Astrocyte (in vitro differentiated cells and primary cell): ENCODE data around the gene CTTNBP2.

Source experiments
- EZH2 ChIP-seq: IDR thresholded peaks from 2 replicates; pipeline ENCODE4 v1.6.1; 2012; ENCODE audit warnings: mild to moderate bottlenecking, low read length, inconsistent platforms; ENCODE audit not compliant: insufficient read depth
- TF ChIP-seq, protein P1 (sequence below): IDR thresholded peaks from 2 replicates; pipeline ENCODE4 v1.5.1; 2011; ENCODE audit warnings: low read depth, mild to moderate bottlenecking, inconsistent platforms, low read length, moderate library complexity; ENCODE audit not compliant: insufficient read depth

DNA sequence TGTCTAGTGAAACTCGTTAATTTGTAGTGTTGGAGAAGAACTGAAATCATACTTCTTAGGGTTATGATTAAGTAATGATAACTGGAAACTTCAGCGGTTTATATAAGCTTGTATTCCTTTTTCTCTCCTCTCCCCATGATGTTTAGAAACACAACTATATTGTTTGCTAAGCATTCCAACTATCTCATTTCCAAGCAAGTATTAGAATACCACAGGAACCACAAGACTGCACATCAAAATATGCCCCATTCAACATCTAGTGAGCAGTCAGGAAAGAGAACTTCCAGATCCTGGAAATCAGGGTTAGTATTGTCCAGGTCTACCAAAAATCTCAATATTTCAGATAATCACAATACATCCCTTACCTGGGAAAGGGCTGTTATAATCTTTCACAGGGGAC, 205.8 kb downstream of the CTTNBP2 start:
- TF ChIP-seq, protein P1, sequence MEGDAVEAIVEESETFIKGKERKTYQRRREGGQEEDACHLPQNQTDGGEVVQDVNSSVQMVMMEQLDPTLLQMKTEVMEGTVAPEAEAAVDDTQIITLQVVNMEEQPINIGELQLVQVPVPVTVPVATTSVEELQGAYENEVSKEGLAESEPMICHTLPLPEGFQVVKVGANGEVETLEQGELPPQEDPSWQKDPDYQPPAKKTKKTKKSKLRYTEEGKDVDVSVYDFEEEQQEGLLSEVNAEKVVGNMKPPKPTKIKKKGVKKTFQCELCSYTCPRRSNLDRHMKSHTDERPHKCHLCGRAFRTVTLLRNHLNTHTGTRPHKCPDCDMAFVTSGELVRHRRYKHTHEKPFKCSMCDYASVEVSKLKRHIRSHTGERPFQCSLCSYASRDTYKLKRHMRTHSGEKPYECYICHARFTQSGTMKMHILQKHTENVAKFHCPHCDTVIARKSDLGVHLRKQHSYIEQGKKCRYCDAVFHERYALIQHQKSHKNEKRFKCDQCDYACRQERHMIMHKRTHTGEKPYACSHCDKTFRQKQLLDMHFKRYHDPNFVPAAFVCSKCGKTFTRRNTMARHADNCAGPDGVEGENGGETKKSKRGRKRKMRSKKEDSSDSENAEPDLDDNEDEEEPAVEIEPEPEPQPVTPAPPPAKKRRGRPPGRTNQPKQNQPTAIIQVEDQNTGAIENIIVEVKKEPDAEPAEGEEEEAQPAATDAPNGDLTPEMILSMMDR: no peak
- TF ChIP-seq EZH2: no peak
